Ecto neural progenitor cell (in vitro differentiated cells): ENCODE results near the gene SEC24B.
"Not testable (repeated sequence)": the region's sequence is repeated elsewhere in the genome, so short reads cannot be mapped to it uniquely, and the experiment has no call there.

Experiments used
- DNase-seq: peaks from one replicate; pipeline ENCODE4 v3.0.0-alpha.2; 2018; ENCODE audit warnings: low spot score

SEC24B gene

GRCh38 chr4:109506890-109507289, 73.3 kb downstream of the SEC24B start:
- no peak for DNase-seq

GRCh38 chr4:109510687-109511086, 77.1 kb downstream of the SEC24B start:
- no peak for DNase-seq

GRCh38 chr4:109511414-109511813, 77.8 kb downstream of the SEC24B start:
- DNase-seq: no peak

- DNase-seq: not testable (repeated sequence)
Measured at GRCh38 chr4:109513368-109513767, 79.8 kb downstream of the SEC24B start.

- DNase-seq: no peak
Measured at GRCh38 chr4:109532182-109532581, 98.6 kb downstream of the SEC24B start.

- DNase-seq: no peak
Measured at GRCh38 chr4:109545401-109545800, 111.8 kb downstream of the SEC24B start.

- no peak for DNase-seq
Measured at GRCh38 chr4:109547394-109547793, 113.8 kb downstream of the SEC24B start.

- DNase-seq: no peak
Measured at GRCh38 chr4:109548655-109549054, 115.0 kb downstream of the SEC24B start.

GRCh38 chr4:109552237-109552636, 118.6 kb downstream of the SEC24B start:
- DNase-seq: no peak

GRCh38 chr4:109553130-109553529, 119.5 kb downstream of the SEC24B start:
- DNase-seq: no peak

- DNase-seq: no peak
Measured at GRCh38 chr4:109554971-109555370, 121.4 kb downstream of the SEC24B start.

- DNase-seq: no peak
Measured at GRCh38 chr4:109557433-109557832, 123.8 kb downstream of the SEC24B start.

GRCh38 chr4:109558095-109558494, 124.5 kb downstream of the SEC24B start:
- not testable (repeated sequence) for DNase-seq

- DNase-seq: peak; percentile 76
Measured at GRCh38 chr4:109559625-109559982, 126.0 kb downstream of the SEC24B start.

- DNase-seq: peak; percentile 89
Measured at GRCh38 chr4:109559983-109560686, 126.5 kb downstream of the SEC24B start, which contains the start of gene MCUB. Gene MCUB, plus strand, starts transcription at chr4:109560246. Its CDS starts 92 bp downstream, at chr4:109560338.

GRCh38 chr4:109560687-109561461, 127.3 kb downstream of the SEC24B start:
- DNase-seq: no peak

- no peak for DNase-seq
Measured at GRCh38 chr4:109562457-109563239, 129.0 kb downstream of the SEC24B start.

- no peak for DNase-seq
Measured at GRCh38 chr4:109571494-109571893, 137.9 kb downstream of the SEC24B start.

- DNase-seq: no peak
Measured at GRCh38 chr4:109572154-109572553, 138.5 kb downstream of the SEC24B start.

- DNase-seq: no peak
Measured at GRCh38 chr4:109574443-109574850, 140.8 kb downstream of the SEC24B start.

- no peak for DNase-seq
Measured at GRCh38 chr4:109574931-109575804, 141.6 kb downstream of the SEC24B start.

GRCh38 chr4:109576462-109576861, 142.8 kb downstream of the SEC24B start:
- no peak for DNase-seq
